Middle frontal gyrus (tissue), 1 donor: ENCODE measurements around the gene PLPP2.

Source experiments
- DNase-seq: peaks from one replicate; pipeline ENCODE4 v3.0.0-alpha.2; 2015; ENCODE audit warnings: low spot score; ENCODE audit errors: extremely low spot score

PLPP2 gene

DNA sequence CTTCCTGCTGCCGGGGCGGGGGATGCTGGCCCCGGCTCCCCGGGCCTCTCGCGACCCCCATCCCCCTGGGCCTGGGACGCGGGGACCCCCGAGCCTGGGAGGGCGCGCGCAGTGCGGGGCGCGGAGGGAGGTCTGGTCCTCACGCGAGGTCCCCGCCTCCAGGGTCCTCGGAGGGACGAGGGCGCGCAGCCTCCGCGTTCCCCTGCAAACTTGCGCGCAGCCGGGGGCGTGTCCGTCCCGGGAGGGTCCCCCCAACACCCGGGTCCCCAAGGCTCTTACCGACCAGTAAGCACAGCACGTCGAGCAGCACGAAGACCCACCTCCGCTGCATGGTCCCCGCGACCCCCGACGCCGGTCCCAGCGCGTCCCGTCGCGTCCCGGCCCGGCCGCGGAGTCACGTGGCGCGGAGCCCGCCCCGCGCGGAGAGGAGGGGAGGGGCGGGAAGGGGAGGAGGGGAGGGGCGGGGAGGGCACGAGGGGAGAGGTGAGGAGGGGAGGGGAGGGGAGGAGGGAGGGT is at the start of gene PLPP2:
Gene PLPP2, minus strand, starts transcription at position 398 of the 516 bp plus-strand sequence. Its CDS starts 67 bp downstream, at position 331.
- no peak for DNase-seq

DNA sequence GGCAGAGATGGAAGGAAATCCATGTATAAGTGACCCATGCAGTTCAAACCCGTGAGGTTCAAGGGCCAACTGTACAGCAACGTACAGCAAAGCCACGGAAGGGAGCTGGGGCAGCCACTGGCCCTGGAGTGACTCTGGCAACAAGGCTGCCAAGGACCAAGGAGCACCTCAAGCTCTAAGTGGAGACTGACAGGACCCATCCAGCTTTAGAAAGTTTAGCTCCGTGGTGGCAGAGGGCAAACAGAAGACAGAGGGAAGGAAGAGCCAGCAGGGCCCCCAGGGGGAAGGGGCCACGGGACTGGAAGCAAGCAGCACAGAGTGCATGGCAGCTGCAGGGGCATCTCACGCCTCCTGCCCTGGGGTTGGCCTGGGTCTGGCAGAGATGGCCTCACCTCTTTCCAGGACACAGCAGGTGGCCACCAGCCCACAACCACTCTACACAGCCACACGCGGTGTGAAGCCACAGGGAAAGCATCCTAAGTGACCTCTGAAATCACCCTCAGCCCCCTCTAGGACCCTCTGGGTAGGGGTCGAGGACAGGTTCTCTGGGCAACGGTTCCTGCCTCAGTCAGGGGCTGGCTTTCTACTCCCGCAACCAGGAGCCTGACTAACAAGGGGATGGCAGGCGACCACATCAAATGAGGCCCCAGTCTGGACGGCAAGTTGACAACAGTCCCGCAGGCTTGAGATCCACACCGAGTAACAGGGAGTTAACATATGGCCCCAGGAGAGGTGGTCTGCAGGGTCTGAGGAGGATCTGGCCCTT is 49.6 kb upstream of the PLPP2 start:
- DNase-seq = no peak

DNA sequence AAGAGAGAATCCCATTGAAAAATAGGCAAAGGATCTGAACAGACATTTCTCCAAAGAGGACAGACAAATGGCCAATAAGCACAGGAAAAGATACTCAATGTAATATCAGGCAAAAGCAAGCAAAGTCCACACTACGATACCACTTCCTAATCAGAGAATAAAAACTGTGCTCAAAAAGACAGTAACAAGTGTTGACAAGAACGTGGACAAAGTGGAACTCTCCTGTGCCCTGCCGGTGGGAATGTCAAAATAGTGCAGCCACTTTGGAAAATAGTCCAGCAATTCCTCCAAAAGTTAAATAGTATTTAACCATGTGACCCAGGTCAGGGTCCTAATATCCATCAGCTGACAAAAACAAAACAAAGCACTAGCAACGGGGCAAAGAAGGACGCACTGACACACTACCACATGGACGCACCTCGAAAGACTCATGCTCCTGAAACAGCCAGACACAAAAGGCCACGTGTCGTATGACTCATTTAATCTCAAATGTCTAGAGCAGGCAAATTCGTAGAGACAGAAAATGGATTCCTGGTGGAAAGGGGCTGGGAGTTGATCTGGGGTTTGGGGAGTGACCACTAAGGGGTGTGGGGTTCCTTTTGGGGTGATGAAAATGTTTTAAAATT is 48.2 kb upstream of the PLPP2 start:
- DNase-seq = no peak

DNA sequence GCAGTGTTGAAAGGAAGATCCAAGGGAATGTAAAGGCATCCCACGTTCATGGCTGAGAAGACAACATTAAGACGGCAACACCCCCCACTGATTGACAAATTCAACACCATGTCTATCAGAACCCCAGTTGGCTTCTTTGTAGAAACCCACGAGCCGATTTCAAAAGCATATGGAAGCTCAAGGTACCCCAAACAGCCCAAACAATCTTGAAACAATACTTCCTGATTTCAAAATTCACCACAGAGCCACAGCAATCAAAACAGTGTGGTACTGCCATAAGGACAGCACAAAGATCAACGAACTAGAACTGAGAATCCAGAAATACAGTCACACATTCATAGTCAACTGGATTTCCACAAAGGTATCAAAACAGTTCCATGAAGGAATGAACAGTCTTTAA is 47.2 kb upstream of the PLPP2 start:
- no peak for DNase-seq

DNA sequence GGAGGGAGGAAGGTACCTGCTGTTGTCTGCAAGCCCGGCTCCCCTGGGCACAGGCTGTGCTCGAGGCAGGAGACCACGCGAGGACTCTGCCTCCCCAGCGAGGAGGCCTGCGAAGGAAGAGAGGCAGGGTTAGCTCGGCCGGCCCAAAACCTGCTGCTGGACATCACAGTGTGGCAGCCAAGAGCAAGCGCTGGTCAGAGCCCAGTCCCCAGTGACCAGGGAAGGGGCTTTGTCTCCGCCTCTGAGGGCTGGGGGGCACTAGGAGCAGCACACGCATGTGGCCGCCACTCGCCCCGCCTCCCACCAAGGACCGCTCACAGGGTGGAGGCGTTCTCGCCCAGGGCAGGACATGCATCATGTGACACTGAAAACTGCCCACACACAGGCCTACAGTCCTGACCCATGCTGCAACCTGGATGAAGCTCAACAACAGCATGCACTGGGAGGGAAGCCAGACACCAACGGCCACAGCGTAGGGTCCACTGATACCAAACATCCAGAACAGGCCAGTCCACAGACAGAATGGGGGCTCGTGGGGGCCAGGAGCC is 44.9 kb upstream of the PLPP2 start:
- DNase-seq = no peak

DNA sequence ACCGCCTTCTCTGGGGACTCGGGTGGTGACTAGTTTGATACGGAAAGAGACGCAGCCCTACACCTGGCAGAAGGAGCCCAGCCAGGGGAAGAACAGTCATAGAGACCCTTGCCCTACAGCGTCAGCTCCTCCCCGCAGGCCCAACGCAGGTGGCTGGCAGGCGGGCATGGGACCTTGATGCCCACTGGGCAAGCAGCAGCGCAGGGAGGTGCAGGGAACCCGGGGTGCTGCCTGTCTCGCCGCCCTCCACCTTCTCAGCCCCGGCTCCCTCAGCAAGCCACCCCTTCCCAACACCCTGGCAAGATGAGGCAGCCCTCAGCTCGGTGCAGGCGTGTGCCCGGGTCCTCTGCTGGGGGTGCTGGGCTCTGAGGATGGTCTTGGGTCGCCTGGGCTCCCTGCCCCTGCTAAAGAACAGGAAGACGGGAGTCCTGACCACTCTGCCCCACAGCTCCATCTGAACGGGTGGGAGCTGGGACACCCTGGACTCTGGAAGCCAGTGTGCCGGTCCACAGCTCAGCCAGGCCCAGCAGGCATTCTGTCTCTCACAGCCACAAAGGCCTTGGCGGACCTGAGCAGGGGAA is 44.4 kb upstream of the PLPP2 start:
- no peak for DNase-seq

DNA sequence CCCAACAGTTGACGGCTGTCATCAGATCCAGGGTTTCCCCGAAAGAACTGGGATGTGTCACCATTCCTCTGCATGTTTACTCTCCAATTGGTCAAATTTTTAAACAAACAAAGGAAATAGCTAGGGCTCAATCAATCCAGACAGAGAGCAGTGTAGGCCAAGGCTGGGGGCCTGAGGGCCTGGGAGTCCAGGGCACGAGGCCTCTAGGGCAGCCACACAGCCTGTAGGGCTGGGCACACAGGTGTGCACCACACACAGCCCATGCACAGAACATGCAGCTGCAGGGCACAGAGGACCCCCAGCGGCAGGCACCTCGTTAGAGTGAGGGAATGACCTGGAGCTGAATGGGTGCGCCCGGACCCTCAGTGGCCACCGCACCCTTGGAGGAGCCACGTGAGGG is 43.9 kb upstream of the PLPP2 start:
- DNase-seq = no peak

DNA sequence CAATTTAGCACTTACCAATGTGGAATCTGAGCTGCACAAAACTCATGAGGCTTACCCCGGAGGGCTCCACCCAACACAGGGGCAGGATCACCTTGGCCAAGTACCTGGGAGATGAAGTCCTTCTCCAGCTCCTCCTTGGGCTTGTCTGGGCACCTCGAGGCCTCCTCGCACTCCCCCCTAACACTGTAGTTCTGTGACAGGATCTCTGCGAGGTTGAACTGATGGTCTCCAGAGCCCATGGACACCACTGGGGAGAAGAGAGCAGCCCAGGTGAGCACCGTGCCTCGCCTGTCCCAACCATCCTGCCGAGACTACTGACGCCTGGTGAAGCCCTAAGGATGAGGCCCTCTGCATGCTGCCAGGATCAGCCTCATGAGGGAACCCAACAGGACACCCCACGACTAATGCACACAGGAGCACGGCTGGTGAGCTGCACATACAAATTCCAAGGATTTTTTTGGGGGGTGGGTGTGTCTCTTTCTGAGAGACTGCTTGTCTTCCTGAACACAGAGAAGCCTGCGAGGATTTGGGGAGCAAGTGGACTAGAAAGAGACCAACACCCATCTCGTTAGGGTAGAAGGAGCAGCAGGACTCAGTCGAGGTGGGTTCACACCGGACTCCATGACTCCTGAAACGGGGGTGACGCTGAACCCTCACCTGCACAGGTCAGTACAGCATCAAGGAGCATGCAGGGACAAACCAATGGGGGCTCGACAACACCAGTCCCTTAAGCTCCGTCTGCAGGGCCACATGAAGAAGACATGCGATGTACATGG is 43.3 kb upstream of the PLPP2 start:
- no peak for DNase-seq

DNA sequence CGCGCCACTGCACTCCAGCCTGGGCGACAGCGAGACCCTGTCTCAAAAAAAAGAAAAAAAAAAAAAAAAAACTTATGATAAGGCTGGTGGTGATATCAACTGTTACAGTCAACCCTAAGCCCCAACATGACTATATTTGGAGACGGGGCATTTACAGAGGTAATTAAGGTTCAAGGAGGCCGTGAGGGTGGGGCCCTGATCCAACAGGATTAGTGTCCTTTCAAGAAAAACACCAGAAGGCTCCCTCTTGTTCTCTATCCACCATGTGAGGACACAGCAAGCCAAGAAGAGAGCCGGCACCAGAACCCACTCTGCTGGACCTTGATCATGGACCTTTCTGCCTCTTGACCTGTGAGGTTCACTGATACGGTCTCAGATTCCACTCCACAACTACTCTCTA is 39.3 kb upstream of the PLPP2 start:
- DNase-seq = no peak

DNA sequence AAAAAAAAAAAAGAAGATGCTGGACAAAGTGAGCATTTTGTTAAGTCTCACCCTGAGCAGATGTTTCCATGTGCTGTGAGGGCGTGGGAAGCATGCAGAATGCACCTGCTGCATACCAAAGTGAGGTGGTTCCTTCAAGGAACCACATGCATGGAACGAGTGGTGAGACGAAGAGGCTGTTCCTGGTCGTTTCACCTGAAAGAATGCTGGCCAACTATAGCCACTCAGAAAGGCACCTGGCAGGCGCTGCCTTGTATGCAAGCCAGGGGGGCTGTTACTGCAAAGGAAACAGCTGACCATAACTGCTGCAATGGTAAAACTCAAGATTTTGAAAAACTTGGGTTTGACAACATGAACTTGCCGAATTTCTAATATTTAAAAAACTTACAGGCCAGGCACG is 38.7 kb upstream of the PLPP2 start:
- no peak for DNase-seq

DNA sequence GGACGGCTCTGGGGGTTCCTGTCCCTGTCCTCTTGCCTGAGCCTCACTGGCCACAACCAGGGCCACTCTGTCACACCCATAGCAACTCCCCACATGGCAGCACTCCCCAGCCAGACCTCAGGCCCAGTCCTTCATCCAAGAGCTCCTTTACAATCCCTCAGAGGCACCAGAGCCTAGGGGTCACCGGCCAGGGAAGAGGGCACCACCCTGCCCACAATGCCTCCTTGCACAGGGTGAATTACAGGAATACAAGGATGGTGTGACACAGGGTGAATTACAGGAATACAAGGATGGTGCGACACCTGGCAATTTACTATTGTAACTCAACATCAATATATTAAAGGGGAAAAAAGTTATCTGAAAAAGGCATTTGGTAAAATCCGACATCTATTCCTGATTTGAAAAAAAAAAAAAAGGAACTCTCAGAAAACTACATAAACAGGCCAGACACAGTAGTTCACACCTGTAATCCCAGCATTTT is 36.9 kb upstream of the PLPP2 start:
- DNase-seq = no peak

DNA sequence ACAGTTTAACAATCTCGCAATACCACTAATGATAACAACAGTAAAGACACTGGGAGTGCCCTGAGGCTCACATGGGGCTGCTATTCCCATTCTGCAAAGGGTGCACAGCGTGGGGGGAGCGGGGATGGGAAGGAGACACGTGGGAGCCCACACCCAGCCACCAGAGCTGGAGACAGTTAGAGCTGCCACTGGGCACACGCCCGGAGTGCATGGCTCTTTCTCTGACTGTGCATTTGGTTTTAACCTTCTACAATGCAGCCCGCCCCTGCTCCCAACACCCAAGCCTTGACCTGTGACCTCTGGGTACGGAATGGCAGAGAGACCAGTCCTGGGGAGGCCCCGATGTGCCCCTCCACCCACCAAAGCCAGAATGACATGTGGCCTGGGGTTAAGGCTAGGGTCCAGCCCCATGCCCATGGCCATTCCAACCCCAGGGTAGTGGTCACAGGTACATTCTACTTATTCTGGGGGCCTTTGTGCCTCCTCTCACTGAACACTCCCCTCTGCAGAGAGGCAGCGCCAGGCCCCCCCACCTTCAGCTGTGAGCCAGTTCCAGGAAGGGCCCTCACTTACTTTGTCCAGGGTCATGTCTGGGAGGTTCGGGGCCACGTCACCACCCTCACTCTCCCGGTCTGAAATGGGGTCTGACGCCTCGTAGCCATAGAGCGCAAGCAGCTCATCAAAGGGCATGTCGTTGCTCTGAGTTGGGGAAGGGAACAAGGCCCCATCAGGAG is 36.3 kb upstream of the PLPP2 start:
- DNase-seq = no peak

DNA sequence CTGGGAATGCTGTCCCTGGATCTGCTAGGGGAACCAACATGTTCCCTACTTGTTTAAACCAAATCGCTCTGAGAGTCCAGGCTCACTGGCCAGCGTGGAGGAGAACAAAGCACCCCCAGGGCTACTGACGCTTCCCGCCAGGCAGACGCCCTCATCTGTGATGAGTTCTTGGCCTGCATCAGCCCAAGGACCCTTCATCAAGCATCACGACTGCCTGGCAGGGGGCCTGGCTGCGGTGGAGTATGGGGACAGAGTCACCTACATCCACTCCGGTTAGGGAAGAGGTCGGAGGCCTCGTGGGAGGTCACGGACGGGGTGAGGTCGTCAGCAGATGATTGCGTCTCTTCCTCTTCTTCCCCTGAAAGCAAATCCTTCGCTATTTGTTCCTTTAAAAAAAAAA is 35.7 kb upstream of the PLPP2 start:
- no peak for DNase-seq

DNA sequence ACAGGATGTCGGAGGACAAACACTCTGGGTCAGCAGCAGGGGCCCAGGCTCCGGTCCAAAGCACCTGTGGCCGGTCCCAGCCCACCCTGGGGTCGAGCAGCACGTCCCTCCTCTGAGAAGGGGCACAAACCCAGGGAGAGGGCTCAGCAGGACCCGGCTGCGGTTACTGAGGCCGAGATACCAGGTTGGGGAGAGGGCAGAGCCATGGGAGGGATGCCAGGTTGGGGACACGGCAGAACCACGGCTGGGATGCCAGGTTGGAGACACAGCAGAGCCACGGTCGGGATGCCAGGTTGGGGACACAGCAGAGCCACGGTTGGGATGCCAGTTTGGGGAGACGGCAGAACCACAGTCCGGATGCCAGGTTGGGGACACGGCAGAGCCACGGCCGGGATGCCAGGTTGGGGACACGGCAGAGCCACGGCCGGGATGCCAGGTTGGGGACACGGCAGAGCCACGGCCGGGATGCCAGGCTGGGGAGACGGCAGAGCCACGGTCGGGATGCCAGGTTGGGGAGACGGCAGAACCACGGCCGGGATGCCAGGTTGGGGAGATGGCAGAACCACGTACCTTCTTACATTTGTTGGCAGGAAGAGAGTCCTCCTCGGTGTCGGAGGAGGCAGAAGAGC is 34.8 kb upstream of the PLPP2 start:
- no peak for DNase-seq

DNA sequence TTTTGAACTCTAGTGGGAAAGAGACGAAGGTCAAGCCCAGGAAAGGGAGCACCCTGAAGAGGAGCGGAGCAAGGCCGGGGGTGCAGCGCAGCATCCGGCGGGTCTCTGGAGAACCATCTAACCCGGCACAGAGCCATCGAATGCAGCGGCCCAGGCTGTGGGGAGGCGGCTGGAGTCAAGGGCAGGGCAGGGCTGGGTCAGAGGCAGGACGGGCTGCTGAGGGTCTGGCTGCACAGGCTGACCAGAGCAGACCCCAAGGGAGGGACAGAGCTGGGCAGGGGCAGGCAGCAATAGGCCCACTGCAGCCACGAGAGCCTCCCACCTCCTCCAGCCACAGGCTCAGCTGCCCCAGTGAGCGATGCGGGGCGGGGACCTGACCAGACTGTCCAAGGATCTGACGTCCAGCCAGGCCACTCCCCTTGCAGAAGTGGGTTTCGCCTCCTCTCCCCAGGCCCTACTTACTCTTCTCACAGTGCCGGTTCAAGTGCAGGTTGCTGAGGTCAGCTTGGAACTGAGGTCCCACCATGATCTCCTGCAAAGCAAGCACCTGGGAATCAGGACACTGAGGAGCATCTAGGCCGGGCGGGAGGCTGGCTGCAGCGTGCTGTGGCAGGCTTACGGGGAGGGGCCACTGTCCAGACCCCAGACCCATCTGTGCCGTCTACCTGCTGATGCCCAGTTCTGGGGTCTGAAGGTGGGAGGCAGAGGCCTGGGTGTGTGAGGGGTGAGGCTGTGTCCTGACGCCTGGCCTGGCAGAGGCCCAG is 34.2 kb upstream of the PLPP2 start:
- no peak for DNase-seq

DNA sequence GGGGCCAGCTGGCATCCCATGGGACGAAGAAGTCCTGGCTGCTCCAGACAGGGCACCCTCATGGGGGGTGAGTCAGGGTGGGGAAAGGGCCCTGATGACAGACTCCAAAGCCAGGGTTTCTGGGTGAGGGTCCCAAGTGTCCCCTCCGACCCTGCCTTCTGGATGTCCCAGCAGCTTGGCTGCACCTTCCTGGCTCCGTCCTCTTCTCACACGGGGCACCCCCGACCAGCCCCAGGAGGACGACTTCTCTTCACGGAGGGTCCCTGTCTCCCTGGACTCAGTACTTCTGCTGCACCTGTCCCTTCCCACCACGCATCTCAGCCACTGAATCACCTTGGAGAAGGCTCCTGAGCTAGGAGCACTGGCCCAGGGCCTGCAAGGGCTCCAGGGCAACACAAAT is 33.5 kb upstream of the PLPP2 start:
- no peak for DNase-seq

DNA sequence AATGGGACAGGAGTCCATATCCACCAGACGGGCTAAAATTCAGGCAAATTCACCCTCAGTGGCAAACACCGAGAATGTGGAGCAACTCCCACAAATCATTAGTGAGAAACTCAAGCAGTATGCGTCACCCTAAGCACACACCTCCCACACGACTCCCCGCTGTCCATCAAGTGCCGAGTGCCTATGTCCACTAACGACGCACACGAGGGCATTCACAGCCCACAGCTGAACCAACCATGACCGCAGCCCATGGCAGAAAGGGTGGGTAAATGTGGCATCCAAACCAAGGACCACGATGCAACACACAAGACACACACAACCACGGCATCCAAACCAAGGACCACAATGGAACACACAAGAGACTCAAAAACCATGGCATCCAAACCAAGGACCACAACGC is 31.4 kb upstream of the PLPP2 start:
- no peak for DNase-seq

DNA sequence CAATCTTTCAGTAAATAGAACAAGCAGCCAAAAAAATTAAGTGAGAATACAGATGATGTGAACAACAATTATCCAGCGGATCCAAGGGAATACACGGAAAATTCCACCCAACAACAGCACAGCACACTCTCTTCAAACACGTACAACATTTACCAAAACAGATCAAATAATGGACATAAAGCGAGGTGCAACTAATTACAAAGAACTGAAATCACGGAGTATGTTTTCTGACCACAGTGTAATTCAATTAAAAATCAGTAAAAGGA is 27.2 kb upstream of the PLPP2 start:
- no peak for DNase-seq

DNA sequence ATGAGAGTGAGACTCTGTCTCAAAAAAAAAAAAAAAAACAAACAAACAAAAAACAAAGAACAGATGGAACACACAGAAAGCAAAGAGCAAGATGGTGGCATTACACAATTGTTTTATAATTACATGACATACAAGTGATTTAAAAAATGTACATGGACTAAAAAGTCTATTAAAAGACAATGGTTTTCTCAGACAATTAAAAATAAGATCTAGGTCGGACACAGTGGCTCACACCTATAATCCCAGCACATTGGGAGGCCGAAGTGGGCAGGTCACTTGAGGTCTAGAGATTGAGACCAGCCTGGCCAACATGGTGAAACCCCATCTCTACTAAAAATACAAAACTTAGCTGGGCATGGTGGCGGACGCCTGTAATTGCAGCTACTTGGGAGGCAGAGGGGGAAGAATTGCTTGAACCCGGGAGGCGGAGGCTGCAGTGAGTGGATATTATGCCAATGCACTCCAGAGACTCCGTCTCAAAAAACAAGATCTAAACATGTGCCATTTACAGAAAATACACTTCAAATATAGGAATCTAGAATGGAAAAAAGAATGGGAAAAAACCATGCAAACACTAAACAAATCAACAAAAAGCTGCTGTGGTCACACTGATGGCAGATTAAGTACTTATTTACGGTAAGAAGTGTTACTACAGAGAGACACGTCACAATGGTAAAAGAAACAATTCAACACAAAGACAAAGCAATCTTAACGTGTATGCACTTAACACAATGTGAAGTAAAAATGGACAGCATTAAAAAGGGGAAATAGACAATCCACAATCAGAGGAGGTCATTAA is 26.7 kb upstream of the PLPP2 start:
- DNase-seq = no peak
